Hepatic stellate cell (primary cell): ENCODE measurements around the gene ARID3A.

Source experiments
- DNase-seq: peaks from one replicate; pipeline ENCODE4 v3.0.0; 2011; ENCODE audit warnings: low spot score

ARID3A gene

GRCh38 chr19:963486-963951 is 37.7 kb downstream of the ARID3A start:
- DNase-seq: no peak

GRCh38 chr19:964116-964520 is 38.3 kb downstream of the ARID3A start:
- DNase-seq: no peak

- DNase-seq: no peak
Observed at GRCh38 chr19:964761-965694, 39.2 kb downstream of the ARID3A start.

- DNase-seq: no peak
Observed at GRCh38 chr19:966485-967088, 40.8 kb downstream of the ARID3A start.

DNA sequence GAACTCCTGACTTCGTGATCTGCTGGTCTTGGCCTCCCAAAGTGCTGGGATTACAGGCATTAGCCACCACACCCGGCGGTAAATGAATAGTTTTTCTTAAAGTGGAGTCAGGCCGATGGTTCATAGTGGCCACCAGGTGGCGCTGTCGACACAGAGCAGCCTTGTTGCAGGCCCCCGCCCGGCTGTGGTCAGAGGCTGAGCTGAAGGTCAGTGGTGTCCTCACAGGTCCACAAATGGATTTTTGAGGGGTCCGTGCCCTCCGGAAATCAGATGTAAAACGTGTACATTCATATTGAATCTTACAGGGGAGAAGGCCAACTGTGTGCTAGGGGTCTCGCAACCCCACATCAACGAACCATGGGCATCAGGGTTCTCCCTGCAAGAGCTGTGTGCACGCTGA is 44.9 kb downstream of the ARID3A start:
- no peak for DNase-seq

DNA sequence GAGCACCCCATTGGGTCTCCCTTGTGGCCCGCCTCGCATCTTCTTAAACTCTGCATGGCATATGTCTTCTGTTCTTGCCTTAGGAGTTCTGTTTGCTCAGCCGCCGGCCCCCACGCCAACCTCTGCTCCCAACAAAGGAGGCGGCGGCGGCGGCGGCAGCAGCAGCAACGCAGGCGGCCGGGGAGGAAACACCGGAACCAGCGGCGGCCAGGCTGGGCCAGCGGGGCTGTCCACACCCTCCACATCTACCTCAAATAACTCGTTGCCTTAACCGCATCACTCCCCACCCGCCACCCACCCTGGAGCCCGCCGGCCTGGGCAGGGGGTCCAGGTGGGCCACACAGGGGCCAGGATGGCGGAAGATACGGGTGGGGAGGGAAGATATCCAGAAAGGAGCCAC is 46.0 kb downstream of the ARID3A start:
- DNase-seq: no peak

- DNase-seq: no peak
Observed at GRCh38 chr19:972281-972680, 46.4 kb downstream of the ARID3A start.

GRCh38 chr19:973726-974563 is 48.1 kb downstream of the ARID3A start:
- DNase-seq: no peak

GRCh38 chr19:974564-975257 is 48.9 kb downstream of the ARID3A start:
- no peak for DNase-seq

GRCh38 chr19:976476-976875 is 50.6 kb downstream of the ARID3A start:
- no peak for DNase-seq

DNA sequence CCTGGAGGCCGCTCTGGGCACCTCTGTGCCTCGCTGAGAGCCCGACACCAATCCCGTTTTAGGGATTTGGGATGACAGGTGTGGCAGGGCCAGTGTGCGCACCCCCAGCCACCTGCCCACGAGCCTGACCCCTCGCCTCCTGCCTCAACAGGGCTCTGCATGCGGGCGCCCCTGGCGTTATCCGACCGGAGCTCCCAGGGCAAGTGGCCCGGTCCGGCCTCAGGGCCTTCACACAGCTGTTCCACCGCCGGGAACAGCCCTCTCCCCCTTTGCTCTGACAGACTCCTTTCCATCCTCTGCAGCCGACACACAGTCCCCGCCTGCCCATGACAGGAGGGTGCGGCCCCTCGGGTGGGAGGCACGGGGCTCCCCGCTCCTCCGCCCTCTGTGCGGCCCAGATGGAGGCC is 51.2 kb downstream of the ARID3A start:
- no peak for DNase-seq

DNA sequence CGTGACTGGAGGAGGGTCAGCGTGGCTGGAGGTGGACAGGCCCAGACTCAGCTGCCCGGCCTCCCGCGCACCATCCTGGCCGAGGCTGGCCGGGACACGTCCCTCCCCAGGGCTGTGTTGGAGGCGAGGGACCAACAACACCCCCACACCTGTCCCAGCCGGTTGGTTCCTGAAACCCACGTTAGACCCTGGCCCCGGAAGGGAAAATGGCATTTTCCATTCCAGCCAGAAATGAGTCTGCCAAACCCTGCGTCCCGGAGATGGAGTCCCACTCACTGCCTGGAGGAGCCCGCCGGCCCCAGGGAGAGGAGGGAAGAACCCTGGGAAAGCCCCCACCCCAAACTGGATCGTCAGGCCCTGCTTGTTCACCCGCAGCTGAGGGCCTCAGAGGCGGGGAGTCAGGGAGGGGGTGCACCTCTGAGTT is 53.5 kb downstream of the ARID3A start:
- no peak for DNase-seq

DNA sequence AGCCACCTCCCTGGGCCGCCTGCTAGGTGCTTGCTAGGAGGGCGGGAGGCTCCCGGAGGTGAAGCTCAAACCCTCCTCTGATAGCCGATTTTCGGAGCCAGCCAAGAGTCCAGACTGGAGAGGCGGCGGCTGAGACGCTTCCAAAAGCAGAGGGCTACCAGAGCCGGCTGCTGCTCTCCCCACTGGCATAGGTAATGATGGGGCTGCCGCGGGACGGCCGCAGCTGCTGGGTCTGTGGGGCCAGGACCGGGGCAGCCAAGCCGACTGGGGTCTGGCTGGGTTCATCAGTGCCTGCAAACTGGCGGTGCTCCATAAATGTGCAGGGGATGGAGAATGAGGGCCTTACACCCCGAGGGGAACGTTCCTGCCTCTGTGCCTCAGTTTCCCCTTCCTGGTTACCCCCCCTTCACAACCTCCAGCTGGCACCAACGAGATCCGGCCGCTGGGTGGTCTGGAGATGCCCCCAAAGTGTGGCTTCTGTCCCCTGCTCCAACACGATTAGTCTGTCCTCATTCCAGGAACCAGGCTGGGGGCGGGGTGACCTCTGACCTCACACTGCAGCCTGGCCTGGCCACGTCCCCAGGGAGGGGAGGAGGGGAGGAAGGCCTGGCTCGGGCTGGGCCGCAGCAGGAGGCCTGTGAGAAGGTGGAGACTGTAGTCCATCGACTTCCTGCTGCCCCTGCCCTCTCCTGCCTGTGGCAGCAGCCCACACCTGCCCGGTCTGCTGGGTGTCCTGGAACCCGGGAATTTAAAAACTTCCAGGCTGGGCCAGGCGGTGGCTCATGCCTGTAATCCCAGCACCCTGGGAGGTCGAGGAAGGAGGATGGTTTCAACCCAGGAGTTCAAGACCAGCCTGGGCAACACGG is 54.5 kb downstream of the ARID3A start:
- DNase-seq: no peak

DNA sequence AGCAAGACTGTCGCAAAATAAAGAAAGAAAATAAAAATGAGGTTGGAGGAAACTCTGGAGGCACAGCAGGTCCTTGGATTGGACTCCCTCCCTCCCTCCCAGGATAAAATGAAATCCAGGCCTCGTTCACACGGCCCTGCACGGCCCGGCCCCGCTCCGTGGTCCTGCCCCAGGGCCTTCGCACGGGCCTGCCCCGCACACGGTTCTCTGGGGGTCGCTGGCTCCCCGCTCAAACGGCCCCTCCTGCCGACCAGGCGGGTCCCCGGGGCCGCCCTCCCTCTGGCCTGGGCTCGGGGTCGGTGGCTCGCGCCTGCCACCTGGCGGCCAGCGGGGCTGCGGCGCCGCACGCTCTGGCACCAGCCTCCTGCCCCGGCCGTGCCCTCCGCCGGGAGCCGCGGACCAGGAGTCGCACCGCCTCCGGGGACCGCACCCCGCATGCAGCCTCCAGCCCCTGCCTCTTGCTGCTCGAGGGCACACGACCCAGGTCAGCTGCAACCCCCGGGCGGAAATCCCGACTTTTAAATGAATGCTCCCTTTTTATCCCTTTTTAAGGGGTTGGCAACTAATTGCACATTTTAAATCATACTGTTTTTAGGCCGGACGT is 56.8 kb downstream of the ARID3A start:
- DNase-seq: peak; percentile 95

DNA sequence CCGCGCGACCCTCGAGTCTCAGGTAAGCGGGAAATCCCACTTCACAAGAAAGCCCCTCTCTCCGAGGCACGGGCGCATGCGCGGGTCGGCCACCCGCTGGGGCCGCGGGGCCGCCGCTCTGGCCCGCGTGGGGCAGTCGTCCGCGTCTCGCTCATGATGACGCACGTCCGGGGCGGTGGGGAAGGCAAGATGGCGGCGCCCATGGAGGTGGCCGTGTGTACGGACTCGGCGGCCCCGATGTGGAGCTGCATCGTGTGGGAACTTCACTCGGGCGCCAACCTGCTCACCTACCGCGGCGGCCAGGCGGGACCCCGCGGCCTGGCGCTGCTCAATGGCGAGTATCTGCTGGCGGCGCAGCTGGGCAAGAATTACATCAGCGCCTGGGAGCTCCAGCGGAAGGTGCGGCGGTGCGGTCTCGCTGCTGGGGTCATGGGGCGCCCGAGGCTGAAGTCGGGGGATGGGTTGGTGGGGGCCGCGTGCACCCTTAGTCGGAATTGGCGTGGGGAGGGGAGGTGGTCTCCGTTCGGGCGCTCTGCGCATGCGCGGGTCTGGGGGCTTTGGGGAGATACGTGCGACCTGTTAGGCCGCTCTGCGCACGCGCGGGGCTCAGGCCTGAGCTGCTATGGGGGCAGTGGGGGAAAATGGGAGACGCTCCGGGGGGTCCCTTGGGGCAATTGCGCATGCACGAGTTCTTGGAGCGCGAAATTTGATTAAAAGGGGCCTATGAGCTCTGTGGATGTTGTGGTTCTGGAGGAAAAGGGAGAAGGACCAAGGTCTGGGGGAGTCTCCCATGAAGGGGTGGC is 58.5 kb downstream of the ARID3A start, which contains the start of gene WDR18:
Gene WDR18 (plus strand): TSS at position 181 of the 803 bp plus-strand sequence. CDS start 9 bp downstream, at position 190.
- DNase-seq: peak; percentile 100

DNA sequence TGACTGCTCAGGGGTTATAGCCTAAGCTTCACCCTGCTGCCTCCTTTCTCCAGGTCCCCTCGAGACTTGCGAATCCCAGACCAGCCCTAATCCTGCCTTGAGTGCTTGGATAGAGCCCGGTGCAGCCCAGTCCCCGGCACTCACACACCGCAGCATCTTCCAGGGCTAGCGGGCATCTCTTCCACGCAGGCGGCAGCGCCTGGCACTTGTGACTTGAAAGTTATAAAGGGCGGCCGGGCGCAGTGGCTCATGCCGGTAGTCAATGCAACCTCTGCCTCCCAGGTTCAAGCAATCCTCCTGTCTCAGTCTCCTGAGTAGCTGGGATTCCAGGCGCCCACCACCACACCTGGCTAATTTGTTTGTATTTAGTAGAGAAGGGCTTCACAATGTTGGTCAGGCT is 60.2 kb downstream of the ARID3A start:
- no peak for DNase-seq

DNA sequence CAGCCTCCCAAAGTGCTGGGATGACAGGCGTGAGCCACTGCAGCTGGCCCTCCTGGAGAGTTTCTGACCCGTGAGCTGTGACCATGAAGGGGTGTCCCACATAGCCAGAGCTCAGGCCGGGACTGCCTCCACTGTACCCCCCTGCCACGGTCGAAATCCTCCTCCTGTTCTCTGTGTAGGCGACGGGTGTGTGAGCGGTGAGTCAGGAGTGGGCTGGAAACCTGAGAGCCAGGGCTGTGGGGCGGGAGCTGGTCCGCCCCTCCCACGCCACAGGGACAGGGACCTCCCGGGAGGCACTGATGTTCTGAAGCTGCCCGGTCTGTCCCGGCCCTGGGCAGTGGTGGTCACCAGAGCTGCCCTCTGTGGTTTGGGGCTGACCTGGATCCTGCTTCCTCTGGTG is 62.2 kb downstream of the ARID3A start:
- no peak for DNase-seq

- no peak for DNase-seq
Observed at GRCh38 chr19:988510-988909, 62.7 kb downstream of the ARID3A start.

- no peak for DNase-seq
Observed at GRCh38 chr19:989381-990081, 63.7 kb downstream of the ARID3A start.
